ENCODE measurements around the gene CTCF.

The CTCF gene

GRCh38 chr16:67549240-67549639, 13.1 kb upstream of the CTCF start:
- Histone ChIP-seq H3K27ac (ENCODE audit: low read length, poor library complexity, severe bottlenecking) (no peak overlapping the region), H3K18ac (ENCODE audit: low read depth in 1 of 2, low read length in 2 of 2) (no peak overlapping the region), H2AK5ac (ENCODE audit: low read length, severe bottlenecking) (no peak overlapping the region), H4K91ac (ENCODE audit: low read length) (no peak overlapping the region), H3K27me3 (ENCODE audit: control insufficient read depth in 1 of 2, insufficient read depth in 1 of 2, low read length in 2 of 2) (no peaks in the 10 kb centered on the region), H3K9me3 (ENCODE audit: control insufficient read depth, low read length) (no peaks in the 10 kb centered on the region), H3K14ac (ENCODE audit: low read length in 2 of 2) (no peak overlapping the region), H3K23ac (ENCODE audit: low read length in 2 of 2) (no peak overlapping the region), H3K79me1 (replicated peaks; ENCODE audit: low read length, poor library complexity, severe bottlenecking) (peaks cover 8% of the 10 kb centered on the region), H2BK5ac (ENCODE audit: low read depth, low read length, poor library complexity, severe bottlenecking) (no peak overlapping the region), H2BK120ac (ENCODE audit: low read depth, low read length) (no peak overlapping the region), H3K4me1 (ENCODE audit: control insufficient read depth, insufficient read depth, low read depth, low read length) (peaks cover 16% of the 10 kb centered on the region), H3K36me3 (ENCODE audit: control insufficient read depth in 1 of 2, insufficient read depth in 2 of 2, low read depth in 1 of 2, low read length in 2 of 2) (peaks cover 47 to 48% of the 10 kb centered on the region in 2 experiments), H2AFZ (ENCODE audit: low read depth, low read length) (no peak overlapping the region), H3K4me3 (ENCODE audit: insufficient read depth in 1 of 2, low read depth in 1 of 2, low read length in 2 of 2) (no peak overlapping the region), H3K9ac (ENCODE audit: low read length) (no peak overlapping the region), H4K8ac (ENCODE audit: low read length) (no peak overlapping the region), H2BK15ac (ENCODE audit: low read depth, poor library complexity, severe bottlenecking) (no peak overlapping the region), H3K4ac (ENCODE audit: low read depth in 1 of 2, low read length in 2 of 2) (no peak overlapping the region), H3K4me2 (ENCODE audit: low read length, poor library complexity, severe bottlenecking) (no peak overlapping the region), H2BK12ac (ENCODE audit: low read length in 2 of 2) (no peak overlapping the region)
- WGBS, result no CpG with 5 or more reads among the region's 4 CpGs
- no peak for DNase-seq

GRCh38 chr16:67549936-67550335, 12.4 kb upstream of the CTCF start:
- Histone ChIP-seq H2AFZ (ENCODE audit: low read depth, low read length) (no peak overlapping the region), H3K9ac (ENCODE audit: low read length) (no peak overlapping the region), H3K14ac (ENCODE audit: low read length in 2 of 2) (no peak overlapping the region), H3K27me3 (ENCODE audit: control insufficient read depth in 1 of 2, insufficient read depth in 1 of 2, low read length in 2 of 2) (no peaks in the 10 kb centered on the region), H3K4me3 (ENCODE audit: insufficient read depth in 1 of 2, low read depth in 1 of 2, low read length in 2 of 2) (no peak overlapping the region), H3K79me1 (replicated peaks; ENCODE audit: low read length, poor library complexity, severe bottlenecking) (peaks cover 9% of the 10 kb centered on the region), H3K23ac (ENCODE audit: low read length in 2 of 2) (no peak overlapping the region), H4K91ac (ENCODE audit: low read length) (no peak overlapping the region), H4K8ac (ENCODE audit: low read length) (no peak overlapping the region), H3K36me3 (ENCODE audit: control insufficient read depth in 1 of 2, insufficient read depth in 2 of 2, low read depth in 1 of 2, low read length in 2 of 2) (peaks cover 40 to 41% of the 10 kb centered on the region in 2 experiments), H3K9me3 (ENCODE audit: control insufficient read depth, low read length) (no peaks in the 10 kb centered on the region), H2BK120ac (ENCODE audit: low read depth, low read length) (no peak overlapping the region), H2BK5ac (ENCODE audit: low read depth, low read length, poor library complexity, severe bottlenecking) (no peak overlapping the region), H2AK5ac (ENCODE audit: low read length, severe bottlenecking) (no peak overlapping the region), H3K4me1 (ENCODE audit: control insufficient read depth, insufficient read depth, low read depth, low read length) (peaks cover 16% of the 10 kb centered on the region), H3K18ac (ENCODE audit: low read depth in 1 of 2, low read length in 2 of 2) (no peak overlapping the region), H2BK12ac (ENCODE audit: low read length in 2 of 2) (no peak overlapping the region), H3K27ac (ENCODE audit: low read length, poor library complexity, severe bottlenecking) (no peak overlapping the region), H3K4me2 (ENCODE audit: low read length, poor library complexity, severe bottlenecking) (no peak overlapping the region), H3K4ac (ENCODE audit: low read depth in 1 of 2, low read length in 2 of 2) (no peak overlapping the region), H2BK15ac (ENCODE audit: low read depth, poor library complexity, severe bottlenecking) (no peak overlapping the region)
- DNase-seq, result no peak
- WGBS, result 68% methylated on average over 1 of the region's 1 CpG

GRCh38 chr16:67551091-67551490, 11.2 kb upstream of the CTCF start:
- peaks cover 9% of the 10 kb centered on the region for H3K79me1 ChIP-seq (replicated peaks; ENCODE audit: low read length, poor library complexity, severe bottlenecking)
- H2AK5ac ChIP-seq (ENCODE audit: low read length, severe bottlenecking), result no peak overlapping the region
- H3K9me3 ChIP-seq (ENCODE audit: control insufficient read depth, low read length), result no peaks in the 10 kb centered on the region
- H2BK5ac ChIP-seq (ENCODE audit: low read depth, low read length, poor library complexity, severe bottlenecking), result no peak overlapping the region
- no peak overlapping the region for H3K9ac ChIP-seq (ENCODE audit: low read length)
- H3K4ac ChIP-seq (ENCODE audit: low read depth in 1 of 2, low read length in 2 of 2), result no peak overlapping the region
- H3K27me3 ChIP-seq (ENCODE audit: control insufficient read depth in 1 of 2, insufficient read depth in 1 of 2, low read length in 2 of 2), result no peaks in the 10 kb centered on the region
- no peak overlapping the region for H3K23ac ChIP-seq (ENCODE audit: low read length in 2 of 2)
- H4K8ac ChIP-seq (ENCODE audit: low read length), result no peak overlapping the region
- no peak overlapping the region for H3K14ac ChIP-seq (ENCODE audit: low read length in 2 of 2)
- H2BK120ac ChIP-seq (ENCODE audit: low read depth, low read length), result no peak overlapping the region
- no peak overlapping the region for H2AFZ ChIP-seq (ENCODE audit: low read depth, low read length)
- no peak overlapping the region for H4K91ac ChIP-seq (ENCODE audit: low read length)
- H2BK15ac ChIP-seq (ENCODE audit: low read depth, poor library complexity, severe bottlenecking), result no peak overlapping the region
- no peak overlapping the region for H3K4me3 ChIP-seq (ENCODE audit: insufficient read depth in 1 of 2, low read depth in 1 of 2, low read length in 2 of 2)
- H3K4me2 ChIP-seq (ENCODE audit: low read length, poor library complexity, severe bottlenecking), result no peak overlapping the region
- H3K36me3 ChIP-seq (ENCODE audit: control insufficient read depth in 1 of 2, insufficient read depth in 2 of 2, low read depth in 1 of 2, low read length in 2 of 2), result peaks cover 29% of the 10 kb centered on the region in 2 experiments
- peaks cover 18% of the 10 kb centered on the region for H3K4me1 ChIP-seq (ENCODE audit: control insufficient read depth, insufficient read depth, low read depth, low read length)
- no peak overlapping the region for H3K27ac ChIP-seq (ENCODE audit: low read length, poor library complexity, severe bottlenecking)
- no peak for DNase-seq
- no peak overlapping the region for H3K18ac ChIP-seq (ENCODE audit: low read depth in 1 of 2, low read length in 2 of 2)
- 91% methylated on average over 2 of the region's 2 CpGs for WGBS
- H2BK12ac ChIP-seq (ENCODE audit: low read length in 2 of 2), result no peak overlapping the region

GRCh38 chr16:67551972-67552371, 10.4 kb upstream of the CTCF start:
- Histone ChIP-seq H3K4me3 (ENCODE audit: insufficient read depth in 1 of 2, low read depth in 1 of 2, low read length in 2 of 2) (no peak overlapping the region), H2AFZ (ENCODE audit: low read depth, low read length) (no peak overlapping the region), H3K27ac (ENCODE audit: low read length, poor library complexity, severe bottlenecking) (no peak overlapping the region), H3K14ac (ENCODE audit: low read length in 2 of 2) (no peak overlapping the region), H3K4ac (ENCODE audit: low read depth in 1 of 2, low read length in 2 of 2) (no peak overlapping the region), H3K4me2 (ENCODE audit: low read length, poor library complexity, severe bottlenecking) (no peak overlapping the region), H3K18ac (ENCODE audit: low read depth in 1 of 2, low read length in 2 of 2) (no peak overlapping the region), H3K9ac (ENCODE audit: low read length) (no peak overlapping the region), H4K91ac (ENCODE audit: low read length) (no peak overlapping the region), H3K4me1 (ENCODE audit: control insufficient read depth, insufficient read depth, low read depth, low read length) (peaks cover 18% of the 10 kb centered on the region), H3K36me3 (ENCODE audit: control insufficient read depth in 1 of 2, insufficient read depth in 2 of 2, low read depth in 1 of 2, low read length in 2 of 2) (peaks cover 21 to 22% of the 10 kb centered on the region in 2 experiments), H3K9me3 (ENCODE audit: control insufficient read depth, low read length) (no peaks in the 10 kb centered on the region), H4K8ac (ENCODE audit: low read length) (no peak overlapping the region), H2BK12ac (ENCODE audit: low read length in 2 of 2) (no peak overlapping the region), H2BK120ac (ENCODE audit: low read depth, low read length) (no peak overlapping the region), H3K27me3 (ENCODE audit: control insufficient read depth in 1 of 2, insufficient read depth in 1 of 2, low read length in 2 of 2) (no peaks in the 10 kb centered on the region), H3K79me1 (replicated peaks; ENCODE audit: low read length, poor library complexity, severe bottlenecking) (peaks cover 12% of the 10 kb centered on the region), H2BK5ac (ENCODE audit: low read depth, low read length, poor library complexity, severe bottlenecking) (no peak overlapping the region), H2BK15ac (ENCODE audit: low read depth, poor library complexity, severe bottlenecking) (no peak overlapping the region), H3K23ac (ENCODE audit: low read length in 2 of 2) (no peak overlapping the region), H2AK5ac (ENCODE audit: low read length, severe bottlenecking) (no peak overlapping the region)
- over 99% methylated on average over 2 of the region's 2 CpGs for WGBS
- no peak for DNase-seq

All from mesenchymal stem cell (in vitro differentiated cells and primary cell).